GM23338 (cell line): Measurements from ENCODE around the gene SIGLEC7. TPM values are rescaled to one million over a fixed set of nuclear protein-coding genes. Genes with fewer than 3 reads are reported as not detected.
A peak's percentile ranks its signal among the peaks of the same experiment; 100 is the strongest.

Source experiments
- ATAC-seq: fragments of 200-7000 bp; cut with Tn5 transposase; 3 replicates; pipeline ENCODE4 v1.9.1; 2020
- DNase-seq: peaks from one replicate; pipeline ENCODE4 v3.0.0-alpha.2; 2015; ENCODE audit warnings: low spot score
- H2AFZ ChIP-seq: fragments of 200-600 bp; sonication (generic); 2 replicates; pipeline ENCODE4 v1.8.0; 2016; ENCODE audit warnings: antibody characterized with exemption, mild to moderate bottlenecking, moderate library complexity
- H3F3A ChIP-seq: fragments of 200-600 bp; sonication (generic); replicated peaks from 2 replicates; pipeline ENCODE4 v1.8.0; 2017; ENCODE audit warnings: antibody characterized with exemption, mixed run types, low read depth
- H3K27ac ChIP-seq: fragments of 200-600 bp; sonication (generic); 2 replicates; pipeline ENCODE4 v1.6.1; 2016; ENCODE audit warnings: low read depth
- H3K27me3 ChIP-seq: fragments of 200-600 bp; sonication (generic); 2 replicates; pipeline ENCODE4 v1.8.0; 2016; ENCODE audit warnings: mild to moderate bottlenecking, mixed run types, moderate library complexity; ENCODE audit not compliant: insufficient read depth
- H3K36me3 ChIP-seq: fragments of 200-600 bp; sonication (generic); 2 replicates; pipeline ENCODE4 v1.8.0; 2016; ENCODE audit warnings: mild to moderate bottlenecking; ENCODE audit not compliant: insufficient read depth
- H3K4me1 ChIP-seq: fragments of 200-600 bp; sonication (generic); 2 replicates; pipeline ENCODE4 v1.8.0; 2016; ENCODE audit warnings: mild to moderate bottlenecking, moderate library complexity; ENCODE audit not compliant: insufficient read depth
- H3K4me2 ChIP-seq: fragments of 200-600 bp; sonication (generic); 2 replicates; pipeline ENCODE4 v1.7.1; 2017; ENCODE audit warnings: mixed run types
- H3K4me3 ChIP-seq: fragments of 200-600 bp; sonication (generic); 2 replicates; pipeline ENCODE4 v1.6.1; 2016; ENCODE audit warnings: mixed run types
- H3K79me2 ChIP-seq: fragments of 200-600 bp; sonication (generic); replicated peaks from 2 replicates; pipeline ENCODE4 v1.8.0; 2017; ENCODE audit warnings: mild to moderate bottlenecking; ENCODE audit not compliant: insufficient read depth
- H3K9me2 ChIP-seq: fragments of 200-600 bp; sonication (generic); 2 replicates; pipeline ENCODE4 v1.8.0; 2017; ENCODE audit not compliant: insufficient read depth
- H4K20me1 ChIP-seq: fragments of 200-600 bp; sonication (generic); replicated peaks from 2 replicates; pipeline ENCODE4 v1.8.0; 2017; ENCODE audit warnings: mild to moderate bottlenecking; ENCODE audit not compliant: insufficient read depth
- H3K27ac Mint-ChIP-seq: 2 replicates; pipeline ENCODE4 v1.8.0; 2020; ENCODE audit warnings: inconsistent platforms, mild to moderate bottlenecking, moderate library complexity, mixed read lengths
- H3K27me3 Mint-ChIP-seq: 3 replicates; pipeline ENCODE4 v1.8.0; 2022; ENCODE audit warnings: low read depth, mild to moderate bottlenecking, moderate library complexity, mixed read lengths, inconsistent platforms; ENCODE audit not compliant: insufficient read depth, poor library complexity
- H3K36me3 Mint-ChIP-seq: 3 replicates; pipeline ENCODE4 v1.8.0; 2021; ENCODE audit warnings: low read depth, mild to moderate bottlenecking, inconsistent platforms, moderate library complexity, mixed read lengths
- H3K4me1 Mint-ChIP-seq: 3 replicates; pipeline ENCODE4 v1.8.0; 2020; ENCODE audit warnings: mild to moderate bottlenecking, inconsistent platforms, mixed read lengths
- H3K4me3 Mint-ChIP-seq: 3 replicates; pipeline ENCODE4 v1.8.0; 2021; ENCODE audit warnings: moderate library complexity, mild to moderate bottlenecking, inconsistent platforms, mixed read lengths
- H3K9me3 Mint-ChIP-seq: 3 replicates; pipeline ENCODE4 v1.8.0; 2020; ENCODE audit warnings: moderate library complexity, mild to moderate bottlenecking, inconsistent platforms, mixed read lengths
- CREB1 ChIP-seq: fragments of 250-450 bp; sonication (Bioruptor Pico); IDR thresholded peaks from 2 replicates; pipeline ENCODE4 v1.5.0; 2020; ENCODE audit warnings: low read depth, mild to moderate bottlenecking, moderate library complexity
- CTCF ChIP-seq, 2 experiments: fragments of 200-600 bp in 1 of 2; sonication (generic) in 1 of 2; conservative IDR thresholded peaks; 2 replicates each; pipeline versions ENCODE4 v1.5.1 to v1.6.1; 2016 to 2017; ENCODE audit warnings: antibody characterized with exemption in 2 of 2, low read depth in 2 of 2, mild to moderate bottlenecking in 2 of 2, moderate library complexity in 1 of 2
- ETS1 ChIP-seq: IDR thresholded peaks from 2 replicates; pipeline ENCODE4 v1.6.1; 2016; ENCODE audit warnings: antibody characterized with exemption
- EZH2phosphoT487 ChIP-seq: fragments of 200-600 bp; sonication (generic); IDR thresholded peaks from one replicate; pipeline ENCODE4 v1.8.1; 2018; ENCODE audit warnings: antibody characterized with exemption; ENCODE audit not compliant: unreplicated experiment
- NANOG ChIP-seq: IDR thresholded peaks from 2 replicates; pipeline ENCODE4 v1.6.1; 2016; ENCODE audit warnings: antibody characterized with exemption, borderline replicate concordance
- POLR2AphosphoS5 ChIP-seq: IDR thresholded peaks from 2 replicates; pipeline ENCODE4 v1.6.1; 2016; ENCODE audit warnings: antibody characterized with exemption, low read depth
- REST ChIP-seq: IDR thresholded peaks from one replicate; pipeline ENCODE4 v1.6.1; 2018; ENCODE audit warnings: antibody characterized with exemption; ENCODE audit not compliant: unreplicated experiment
- ZNF114 ChIP-seq: fragments of 250-450 bp; sonication (Bioruptor Pico); IDR thresholded peaks from 2 replicates; pipeline ENCODE4 v1.5.0; 2020; ENCODE audit warnings: mild to moderate bottlenecking, moderate library complexity
- polyA plus RNA-seq: library from polyadenylated mRNA; unstranded; fragments of >200 nt; fragmentation: Nextera tagmentation; extraction: Ambion mirVana; gene quantifications from 2 replicates; pipeline ENCODE4 v1.2.1, GENCODE V29; 2016
- total RNA-seq: library from RNA; depleted of rRNA; stranded (reverse); fragments of >200 nt; shearing (Covaris generic); gene quantifications from 2 replicates; pipeline ENCODE4 v1.2.3, GENCODE V29; 2014

SIGLEC7 gene
- total and polyA plus RNA-seq, 2 experiments from 2014 or later, result not detected

- TF ChIP-seq ETS1, result no peak
- no peak for TF ChIP-seq REST
- no peak for TF ChIP-seq NANOG
- no peak for TF ChIP-seq CREB1 (CRISPR knock-in tag)
Observed at GRCh38 chr19:51124216-51124615, 17.9 kb upstream of the SIGLEC7 start (continued).

GRCh38 chr19:51124729-51125128, 17.4 kb upstream of the SIGLEC7 start, which contains the start of gene SIGLEC9:
Gene SIGLEC9, plus strand, starts transcription at chr19:51124906. Its CDS starts 69 bp downstream, at chr19:51124975.
- no peaks in the 10 kb centered on the region for H3K4me1 ChIP-seq
- Mint-ChIP-seq H3K27me3 (peaks cover 21% of the 10 kb centered on the region), H3K9me3 (no peaks in the 10 kb centered on the region; the same call in 1 of the 3 replicates), H3K36me3 (no peaks in the 10 kb centered on the region; the same call in 2 of the 3 replicates), H3K4me1 (no peaks in the 10 kb centered on the region), H3K27ac (no peak within 1 kb of the TSS), H3K4me3 (no peak within 1 kb of the TSS)
- no peaks in the 10 kb centered on the region for H3K27me3 ChIP-seq
- no peak within 1 kb of the TSS for H3K4me3 ChIP-seq
- H3F3A ChIP-seq, result no peaks in the 10 kb centered on the region
- TF ChIP-seq POLR2AphosphoS5, result no peak
- TF ChIP-seq NANOG, result no peak
- no peak for TF ChIP-seq ETS1
- TF ChIP-seq ZNF114 (CRISPR knock-in tag), result no peak
- TF ChIP-seq EZH2phosphoT487, result no peak
- TF ChIP-seq CTCF (conservative IDR thresholded peaks at IDR 0.05; ENCODE audit: low read depth in 2 of 2), result no peak
- DNase-seq, result no peak
- no peak within 1 kb of the TSS for H3K27ac ChIP-seq
- no peak for ATAC-seq
- no peaks in the 10 kb centered on the region for H4K20me1 ChIP-seq
- H2AFZ ChIP-seq, result 0 out of 2 replicates have a peak within 1 kb of the TSS, but pooled peaks have one; percentile 59
- no peaks in the 10 kb centered on the region for H3K9me2 ChIP-seq
- no peak within 1 kb of the TSS for H3K4me2 ChIP-seq
- no peaks in the 10 kb centered on the region for H3K36me3 ChIP-seq
- H3K79me2 ChIP-seq, result no peaks in the 10 kb centered on the region
